Cardiac atrium fibroblast (primary cell): Measurements from ENCODE around the gene PNPLA8. TPM values are rescaled to one million over a fixed set of nuclear protein-coding genes. Genes with fewer than 3 reads are reported as not detected.

Experiments
- total RNA-seq: library from RNA; depleted of rRNA; stranded (reverse); fragments of >200 nt; gene quantifications from 2 replicates; pipeline ENCODE4 v1.2.3, GENCODE V29; 2015

PNPLA8 gene
- 25.1 and 30.8 TPM in 2 replicates for total RNA-seq

GRCh38 chr7:108525985-108526767 is at the start of gene PNPLA8:
TSS of gene PNPLA8 (minus strand) at chr7:108526135. CDS start at chr7:108515491, 10,644 bp downstream.

GRCh38 chr7:108569381-108570145 is 43.6 kb upstream of the PNPLA8 start, which contains the start of the genes DNAJB9 and THAP5:
TSS of gene DNAJB9 (plus strand) at chr7:108569874. CDS start at chr7:108571727, 1,853 bp downstream.
TSS of gene THAP5 (minus strand) at chr7:108569706. CDS start at chr7:108569569, 137 bp downstream.

GRCh38 chr7:108455998-108456677 is 69.8 kb downstream of the PNPLA8 start, which contains the start of gene NRCAM:
TSS of gene NRCAM (minus strand) at chr7:108456436. CDS start at chr7:108240064, 216,372 bp downstream.

Other genes starting within 250 kb of the PNPLA8 start
- gene NRCAM, start 69.7 kb downstream of the PNPLA8 start, total RNA-seq: 27.4 and 67.4 TPM in 2 replicates
- gene THAP5, start 43.6 kb upstream of the PNPLA8 start, total RNA-seq: 13.4 and 19.9 TPM in 2 replicates
- 22.6 and 31.4 TPM in 2 replicates for gene DNAJB9, start 43.7 kb upstream of the PNPLA8 start, total RNA-seq